DND-41 (cell line): ENCODE results near the gene APC.

ENCODE experiments used
- ATAC-seq: fragments of 200-7000 bp; cut with Tn5 transposase; 3 replicates; pipeline ENCODE4 v1.9.1; 2021; ENCODE audit warnings: low read depth; ENCODE audit not compliant: insufficient read depth
- DNase-seq: peaks from one replicate; pipeline ENCODE4 v3.0.0-alpha.2; 2020
- H2AFZ ChIP-seq: 2 replicates; pipeline ENCODE4 v1.6.0; 2012; ENCODE audit warnings: low read depth, low read length
- H3K27ac ChIP-seq: 2 replicates; pipeline ENCODE4 v1.5.1; 2012; ENCODE audit warnings: low read length, inconsistent platforms
- H3K27me3 ChIP-seq: fragments of 200-600 bp; sonication (generic); 2 replicates; pipeline ENCODE4 v1.6.0; 2012; ENCODE audit warnings: low read length, mild to moderate bottlenecking, inconsistent platforms; ENCODE audit not compliant: insufficient read depth, poor library complexity
- H3K36me3 ChIP-seq: 2 replicates; pipeline ENCODE4 v1.5.1; 2012; ENCODE audit warnings: low read length, inconsistent platforms; ENCODE audit not compliant: insufficient read depth
- H3K4me1 ChIP-seq: 2 replicates; pipeline ENCODE4 v1.5.1; 2012; ENCODE audit warnings: mild to moderate bottlenecking, low read length; ENCODE audit not compliant: insufficient read depth
- H3K4me2 ChIP-seq: 2 replicates; pipeline ENCODE4 v1.6.0; 2012; ENCODE audit warnings: mild to moderate bottlenecking, moderate library complexity, low read length, inconsistent platforms; ENCODE audit not compliant: insufficient read depth
- H3K4me3 ChIP-seq, 2 experiments: fragments of 200-600 bp in 1 of 2; shearing (Covaris generic) in 1 of 2; 2 replicates each; pipeline ENCODE4 v1.5.1; 2012 to 2016; ENCODE audit warnings: inconsistent platforms in 2 of 2, low read length in 2 of 2, mild to moderate bottlenecking in 2 of 2, low read depth in 1 of 2, moderate library complexity in 1 of 2
- H3K79me2 ChIP-seq: 2 replicates; pipeline ENCODE4 v1.6.0; 2012; ENCODE audit warnings: low read length, inconsistent platforms; ENCODE audit not compliant: insufficient read depth
- H3K9ac ChIP-seq: 2 replicates; pipeline ENCODE4 v1.6.0; 2012; ENCODE audit warnings: low read depth, mild to moderate bottlenecking, inconsistent platforms, low read length, moderate library complexity
- H3K9me3 ChIP-seq: 2 replicates; pipeline ENCODE4 v1.5.1; 2012; ENCODE audit warnings: low read length, moderate library complexity, mild to moderate bottlenecking, inconsistent platforms; ENCODE audit not compliant: insufficient read depth, severe bottlenecking
- H4K20me1 ChIP-seq: 2 replicates; pipeline ENCODE4 v1.6.0; 2012; ENCODE audit warnings: low read length; ENCODE audit not compliant: insufficient read depth
- EZH2 ChIP-seq: IDR thresholded peaks from 3 replicates; pipeline ENCODE4 v1.6.1; 2012; ENCODE audit warnings: borderline replicate concordance, low read depth, mild to moderate bottlenecking, moderate library complexity, low read length, inconsistent platforms; ENCODE audit not compliant: severe bottlenecking
- TF ChIP-seq, protein P1 (sequence below): IDR thresholded peaks from 2 replicates; pipeline ENCODE4 v1.5.1; 2012; ENCODE audit warnings: borderline replicate concordance, low read length, moderate library complexity, mild to moderate bottlenecking; ENCODE audit not compliant: poor library complexity, severe bottlenecking; ENCODE audit errors: extremely low read depth

Gene APC

DNA sequence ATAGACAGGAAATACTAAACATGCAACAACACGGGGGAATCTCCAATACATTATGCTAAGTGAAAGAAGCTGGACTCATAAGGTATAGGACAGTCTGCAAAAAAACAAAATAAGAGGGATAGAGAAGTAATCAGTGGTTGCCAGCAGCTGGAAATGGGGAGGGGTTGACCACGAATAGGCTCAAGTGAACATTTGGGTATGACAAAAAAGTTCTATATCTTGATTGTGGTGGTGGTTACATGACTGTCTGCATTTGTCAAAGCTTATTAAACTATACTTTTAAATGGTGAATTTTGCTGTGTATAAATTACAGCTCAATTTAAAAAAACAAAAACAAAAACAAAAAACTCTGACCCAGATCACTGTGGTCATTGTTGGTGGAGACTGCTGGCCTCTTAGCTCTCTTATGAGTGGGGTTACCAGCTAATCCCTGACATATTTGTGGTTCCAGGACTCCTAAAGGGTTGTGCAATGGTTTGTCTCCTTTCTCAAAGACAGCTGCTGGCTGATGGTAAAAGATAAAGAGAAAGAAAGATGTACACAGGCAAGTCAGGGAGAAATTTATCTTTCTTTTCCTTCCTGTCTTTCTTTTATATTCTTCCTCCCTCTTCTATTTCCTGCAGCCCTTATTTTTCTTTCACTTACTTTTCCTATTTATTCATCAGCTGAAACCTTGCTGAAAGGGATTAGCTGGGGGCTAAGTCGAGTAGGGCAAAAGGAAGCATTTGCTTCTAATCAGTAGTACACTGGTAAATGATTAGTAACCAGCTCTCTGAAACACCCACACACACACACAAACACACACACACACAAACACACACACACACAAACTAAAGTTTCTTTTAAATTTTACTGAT lies 42.6 kb upstream of the APC start:
- Histone ChIP-seq H4K20me1 (no peaks in the 10 kb centered on the region), H3K4me2 (peak overlapping the region; percentile 31; the same call in 1 of the 2 replicates), H3K27ac (no peak overlapping the region), H3K4me1 (peaks cover 11% of the 10 kb centered on the region), H3K27me3 (peaks cover 6% of the 10 kb centered on the region), H3K79me2 (no peaks in the 10 kb centered on the region), H3K9ac (no peak overlapping the region), H3K9me3 (no peaks in the 10 kb centered on the region), H3K36me3 (no peaks in the 10 kb centered on the region), H2AFZ (no peak overlapping the region), H3K4me3 (no peak overlapping the region)
- no peak for TF ChIP-seq EZH2
- TF ChIP-seq, protein P1, sequence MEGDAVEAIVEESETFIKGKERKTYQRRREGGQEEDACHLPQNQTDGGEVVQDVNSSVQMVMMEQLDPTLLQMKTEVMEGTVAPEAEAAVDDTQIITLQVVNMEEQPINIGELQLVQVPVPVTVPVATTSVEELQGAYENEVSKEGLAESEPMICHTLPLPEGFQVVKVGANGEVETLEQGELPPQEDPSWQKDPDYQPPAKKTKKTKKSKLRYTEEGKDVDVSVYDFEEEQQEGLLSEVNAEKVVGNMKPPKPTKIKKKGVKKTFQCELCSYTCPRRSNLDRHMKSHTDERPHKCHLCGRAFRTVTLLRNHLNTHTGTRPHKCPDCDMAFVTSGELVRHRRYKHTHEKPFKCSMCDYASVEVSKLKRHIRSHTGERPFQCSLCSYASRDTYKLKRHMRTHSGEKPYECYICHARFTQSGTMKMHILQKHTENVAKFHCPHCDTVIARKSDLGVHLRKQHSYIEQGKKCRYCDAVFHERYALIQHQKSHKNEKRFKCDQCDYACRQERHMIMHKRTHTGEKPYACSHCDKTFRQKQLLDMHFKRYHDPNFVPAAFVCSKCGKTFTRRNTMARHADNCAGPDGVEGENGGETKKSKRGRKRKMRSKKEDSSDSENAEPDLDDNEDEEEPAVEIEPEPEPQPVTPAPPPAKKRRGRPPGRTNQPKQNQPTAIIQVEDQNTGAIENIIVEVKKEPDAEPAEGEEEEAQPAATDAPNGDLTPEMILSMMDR = no peak
- ATAC-seq (peak; percentile 66), DNase-seq (no peak)

DNA sequence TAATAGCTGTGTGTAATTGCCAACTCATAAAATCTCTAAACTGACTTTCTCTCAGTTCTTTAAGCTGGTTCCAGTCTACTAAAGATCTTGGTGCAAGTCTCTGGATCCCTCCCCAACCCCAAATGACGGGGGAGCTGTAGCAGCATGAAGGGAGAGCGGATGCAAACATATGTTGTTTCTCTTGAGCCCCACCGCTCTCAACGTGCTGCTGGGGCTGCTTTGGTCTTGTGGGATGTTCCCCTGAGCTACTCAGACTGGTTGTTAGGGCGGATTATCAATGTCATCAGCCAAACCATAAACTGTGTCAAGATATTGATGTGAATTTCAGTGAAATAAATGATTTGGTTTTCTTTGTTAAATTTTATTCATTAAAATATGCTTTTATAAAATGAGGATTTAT lies 40.9 kb upstream of the APC start:
- H3K4me2 ChIP-seq = no peak overlapping the region
- no peak overlapping the region for H3K9ac ChIP-seq
- no peak overlapping the region for H3K4me3 ChIP-seq
- no peak for ATAC-seq
- H2AFZ ChIP-seq = no peak overlapping the region
- peaks cover 11% of the 10 kb centered on the region for H3K4me1 ChIP-seq
- H4K20me1 ChIP-seq = no peaks in the 10 kb centered on the region
- H3K9me3 ChIP-seq = no peaks in the 10 kb centered on the region
- H3K27ac ChIP-seq = no peak overlapping the region
- no peaks in the 10 kb centered on the region for H3K36me3 ChIP-seq
- no peak for DNase-seq
- no peak for TF ChIP-seq EZH2
- TF ChIP-seq, protein P1 = no peak
- peaks cover 6% of the 10 kb centered on the region for H3K27me3 ChIP-seq
- no peaks in the 10 kb centered on the region for H3K79me2 ChIP-seq

DNA sequence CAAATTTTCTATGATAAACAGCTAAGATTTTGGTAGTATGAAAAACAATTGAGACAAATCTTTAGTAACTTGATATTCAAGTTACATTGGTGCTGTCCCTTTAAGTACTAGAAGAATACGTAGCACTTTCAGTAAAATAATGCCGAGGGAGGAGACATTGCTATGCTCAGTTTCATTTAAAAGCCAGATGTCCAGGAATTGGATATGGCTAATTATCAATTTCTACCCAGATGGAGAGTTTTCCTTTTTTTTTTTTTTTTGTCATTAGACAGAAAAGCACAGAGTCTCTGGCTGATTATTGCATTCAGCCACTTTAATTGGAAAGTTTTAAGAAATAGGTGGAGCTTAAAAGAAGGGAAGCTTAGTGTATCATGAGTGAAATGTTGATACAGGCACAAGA lies 40.4 kb upstream of the APC start:
- no peak overlapping the region for H3K4me2 ChIP-seq
- peaks cover 6% of the 10 kb centered on the region for H3K27me3 ChIP-seq
- DNase-seq (no peak), ATAC-seq (no peak)
- peaks cover 11% of the 10 kb centered on the region for H3K4me1 ChIP-seq
- no peaks in the 10 kb centered on the region for H3K79me2 ChIP-seq
- no peak overlapping the region for H2AFZ ChIP-seq
- no peak overlapping the region for H3K9ac ChIP-seq
- H3K9me3 ChIP-seq = no peaks in the 10 kb centered on the region
- no peaks in the 10 kb centered on the region for H4K20me1 ChIP-seq
- H3K27ac ChIP-seq = no peak overlapping the region
- TF ChIP-seq, protein P1 = no peak
- TF ChIP-seq EZH2 = no peak
- H3K4me3 ChIP-seq = no peak overlapping the region
- no peaks in the 10 kb centered on the region for H3K36me3 ChIP-seq
